A549 treated with RU486 at 1 μM for 4 hours (cell line): ENCODE results near the gene MUC16. TPM values are rescaled to one million over a fixed set of nuclear protein-coding genes. Genes with fewer than 3 reads are reported as not detected.

Experiments used
- total RNA-seq: library from RNA; stranded (reverse); fragments of 200-300 nt; extraction: Qiagen RNA extraction; gene quantifications from 5 replicates; pipeline ENCODE4 v1.2.3, GENCODE V29; 2022; ENCODE audit warnings: low read depth

Gene MUC16
- 0.02 to 0.06 TPM (median 0.03 TPM) in 4 of 5 replicates, not detected in the other for total RNA-seq

DNA sequence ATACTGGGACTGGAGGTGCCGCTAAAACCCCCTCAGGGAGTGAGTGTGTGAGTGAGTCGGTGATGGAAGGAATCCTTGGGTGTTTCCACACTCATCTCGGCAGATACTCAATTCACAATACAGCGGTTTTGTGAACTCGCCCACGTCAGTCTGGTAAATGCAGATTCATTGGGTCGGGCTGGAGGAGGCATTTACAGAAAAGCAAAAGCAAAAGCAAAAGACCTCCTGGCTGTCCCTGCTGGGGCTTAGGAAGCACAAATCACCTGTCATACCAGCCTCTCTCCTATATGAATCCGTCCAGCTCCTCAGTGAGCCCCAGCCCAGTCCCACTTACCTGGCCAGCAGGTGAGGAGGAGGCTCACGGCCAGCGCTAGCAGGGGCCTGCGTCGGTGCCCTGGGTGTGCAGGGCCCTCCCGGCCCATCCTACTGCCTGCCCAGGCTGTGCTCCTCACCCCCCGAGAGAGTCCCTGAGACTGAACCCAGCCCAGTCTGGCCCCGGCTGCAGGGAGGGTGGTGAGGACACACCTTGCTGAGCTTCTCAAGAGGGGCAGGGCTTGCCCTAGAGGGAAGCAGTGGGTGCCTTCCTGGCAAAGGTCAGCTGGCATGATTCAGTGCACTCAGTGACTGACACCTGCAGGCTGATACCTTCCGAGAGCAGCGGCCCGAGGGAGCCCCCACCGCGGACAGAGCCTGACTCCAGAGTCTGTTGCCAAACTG is at the start of gene MUC16:
TSS of gene MUC16 (minus strand) at position 475 of the 717 bp plus-strand sequence.

Other genes starting within 250 kb of the MUC16 start
- gene ZNF558, start 178.1 kb downstream of the MUC16 start, total RNA-seq = 4.6 to 7.4 TPM (median 7.0 TPM) in 5 replicates
- not detected in 5 replicates for gene MBD3L1, start 178.0 kb downstream of the MUC16 start, total RNA-seq
- gene OR1M1, start 76.7 kb upstream of the MUC16 start, total RNA-seq = not detected in 5 replicates
- gene OR7G2, start 97.1 kb upstream of the MUC16 start, total RNA-seq = not detected in 5 replicates
- gene OR7G1, start 105.4 kb upstream of the MUC16 start, total RNA-seq = not detected in 5 replicates
- gene OR7G3, start 116.5 kb upstream of the MUC16 start, total RNA-seq = not detected in 5 replicates
- 17.9 to 20.8 TPM (median 18.8 TPM) in 5 replicates for gene ZNF317, start 130.0 kb upstream of the MUC16 start, total RNA-seq
- not detected in 5 replicates for gene OR7D2, start 168.6 kb upstream of the MUC16 start, total RNA-seq
- gene OR7D4, start 209.2 kb upstream of the MUC16 start, total RNA-seq = not detected in 5 replicates
- not detected in 5 replicates for gene OR7E24, start 240.5 kb upstream of the MUC16 start, total RNA-seq